HG03159 (cell line): ENCODE measurements around the gene DPEP2.
"Not testable (repeated sequence)": the region's sequence is repeated elsewhere in the genome, so short reads cannot be mapped to it uniquely, and the experiment has no call there.

Experiments
- ATAC-seq: cut with Tn5 transposase; IDR thresholded peaks from one replicate; pipeline ENCODE4 v1.9.1; 2021; ENCODE audit warnings: mild to moderate bottlenecking, moderate library complexity; ENCODE audit not compliant: unreplicated experiment

DPEP2 gene

GRCh38 chr16:67940446-67941089 is 58.7 kb downstream of the DPEP2 start:
- no peak for ATAC-seq

- ATAC-seq = no peak
These were observed 59.5 kb downstream of the DPEP2 start for GRCh38 chr16:67939507-67940445.

GRCh38 chr16:67937713-67938112 is 61.6 kb downstream of the DPEP2 start:
- ATAC-seq = not testable (repeated sequence)
